ENCODE results near the gene CDKN2AIPNL. TPM values are rescaled to one million over a fixed set of nuclear protein-coding genes. Genes with fewer than 3 reads are reported as not detected.
A peak's percentile ranks its signal among the peaks of the same experiment; 100 is the strongest.

CDKN2AIPNL gene
- polyA plus RNA-seq, 1 donor: 28.0 TPM

DNA sequence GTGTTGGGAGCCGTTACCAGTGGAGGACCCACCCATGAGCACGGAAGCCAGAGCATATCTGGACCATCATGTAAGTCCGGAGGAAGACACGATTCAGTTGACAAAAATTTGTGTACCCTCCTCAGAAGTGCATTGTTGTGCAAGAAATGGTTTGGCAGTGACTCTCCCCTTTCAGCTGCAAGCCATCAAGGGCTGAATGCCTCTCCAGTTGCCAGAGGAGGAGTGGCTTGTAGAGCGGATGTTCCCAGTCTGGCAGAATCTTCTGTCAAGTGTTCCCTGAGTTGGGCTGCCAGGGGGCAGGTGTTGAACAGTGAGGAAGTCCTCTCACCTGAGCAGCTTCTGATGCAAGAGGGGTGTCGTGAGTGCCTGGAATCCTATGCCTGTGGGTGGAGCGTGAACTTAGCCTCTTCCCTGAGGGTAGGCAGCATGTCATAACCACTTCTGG is 27.6 kb upstream of the CDKN2AIPNL start:
- Histone ChIP-seq H3K9me3 (ENCODE audit: control insufficient read depth, low read depth, low read length) (no peaks in the 10 kb centered on the region), H3K36me3 (ENCODE audit: control insufficient read depth, insufficient read depth, low read length) (no peaks in the 10 kb centered on the region), H3K27me3 (ENCODE audit: control insufficient read depth, insufficient read depth, low read length) (no peaks in the 10 kb centered on the region), H3K27ac (ENCODE audit: low read length) (peak overlapping the region; percentile 55), H3K4me1 (ENCODE audit: control insufficient read depth, insufficient read depth, low read length) (peaks cover 49% of the 10 kb centered on the region), H3K4me3 (ENCODE audit: low read length) (no peak overlapping the region)
- DNase-seq: peak; percentile 78 to 83
- no CpG with 5 or more reads among the region's 7 CpGs for WGBS (ENCODE audit: insufficient coverage, low lambda C conversion rate)

DNA sequence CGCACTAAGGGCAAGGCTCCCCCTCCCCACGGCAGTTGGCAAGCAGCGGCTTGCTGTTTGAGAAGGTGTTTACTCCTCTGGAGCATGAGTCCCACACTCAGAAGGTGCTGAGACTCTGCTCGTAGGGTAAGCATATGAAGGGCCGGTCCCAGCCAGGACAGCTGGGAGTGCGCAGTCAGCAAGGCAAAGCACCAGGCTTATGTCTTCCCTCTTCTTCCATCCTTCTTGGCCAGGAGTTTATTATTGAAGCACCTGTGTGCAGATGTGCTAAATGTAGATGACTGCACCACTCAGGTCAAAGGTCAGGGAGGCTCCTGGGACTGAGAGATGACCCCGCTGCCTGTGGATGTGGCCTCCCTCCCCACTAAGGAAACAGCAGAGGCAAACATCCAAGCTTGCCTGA is 27.0 kb upstream of the CDKN2AIPNL start:
- peak overlapping the region; percentile 55 for H3K27ac ChIP-seq (ENCODE audit: low read length)
- no peak overlapping the region for H3K4me3 ChIP-seq (ENCODE audit: low read length)
- H3K9me3 ChIP-seq (ENCODE audit: control insufficient read depth, low read depth, low read length): no peaks in the 10 kb centered on the region
- WGBS (ENCODE audit: insufficient coverage, low lambda C conversion rate): no CpG with 5 or more reads among the region's 7 CpGs
- DNase-seq: no peak
- H3K36me3 ChIP-seq (ENCODE audit: control insufficient read depth, insufficient read depth, low read length): no peaks in the 10 kb centered on the region
- no peaks in the 10 kb centered on the region for H3K27me3 ChIP-seq (ENCODE audit: control insufficient read depth, insufficient read depth, low read length)
- H3K4me1 ChIP-seq (ENCODE audit: control insufficient read depth, insufficient read depth, low read length): peaks cover 46% of the 10 kb centered on the region

DNA sequence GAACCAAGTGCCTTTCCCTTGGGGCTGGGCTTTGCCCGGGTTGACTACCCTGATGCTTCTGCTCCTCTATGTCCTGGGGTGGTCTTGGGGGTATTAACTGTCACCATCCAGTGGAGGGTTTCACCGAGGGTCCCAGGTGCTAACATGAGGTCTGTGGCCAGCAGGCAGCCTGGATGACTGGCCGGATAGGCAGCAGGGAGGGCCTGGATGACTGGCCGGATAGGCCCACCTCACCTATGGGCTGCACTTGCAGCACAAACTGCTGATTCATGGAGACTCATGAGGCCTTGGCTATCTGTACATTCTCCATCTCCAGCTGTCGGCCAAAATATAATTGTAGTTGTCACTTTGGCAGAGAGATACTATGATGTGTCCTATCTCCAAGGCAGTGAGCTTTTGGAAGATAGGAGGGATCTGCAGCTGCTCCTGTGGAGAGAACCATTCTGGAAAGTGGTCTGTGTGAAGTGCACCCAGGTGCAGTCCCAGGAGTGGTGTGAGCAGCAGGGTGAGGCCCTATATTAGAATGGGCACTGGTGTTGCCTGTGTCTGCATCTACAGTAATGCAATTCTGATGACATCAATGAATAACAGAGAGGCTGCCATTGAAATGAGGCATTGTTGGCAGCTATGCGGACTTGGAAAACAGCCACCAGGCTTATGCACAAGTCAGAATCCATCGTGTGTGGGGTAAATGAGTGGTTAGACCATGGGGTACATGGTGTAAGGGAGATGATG is 26.3 kb upstream of the CDKN2AIPNL start:
- DNase-seq: no peak
- Histone ChIP-seq H3K4me3 (ENCODE audit: low read length) (no peak overlapping the region), H3K36me3 (ENCODE audit: control insufficient read depth, insufficient read depth, low read length) (no peaks in the 10 kb centered on the region), H3K4me1 (ENCODE audit: control insufficient read depth, insufficient read depth, low read length) (peaks cover 46% of the 10 kb centered on the region), H3K27ac (ENCODE audit: low read length) (peak overlapping the region; percentile 96), H3K9me3 (ENCODE audit: control insufficient read depth, low read depth, low read length) (no peaks in the 10 kb centered on the region), H3K27me3 (ENCODE audit: control insufficient read depth, insufficient read depth, low read length) (no peaks in the 10 kb centered on the region)
- no CpG with 5 or more reads among the region's 7 CpGs for WGBS (ENCODE audit: insufficient coverage, low lambda C conversion rate)

DNA sequence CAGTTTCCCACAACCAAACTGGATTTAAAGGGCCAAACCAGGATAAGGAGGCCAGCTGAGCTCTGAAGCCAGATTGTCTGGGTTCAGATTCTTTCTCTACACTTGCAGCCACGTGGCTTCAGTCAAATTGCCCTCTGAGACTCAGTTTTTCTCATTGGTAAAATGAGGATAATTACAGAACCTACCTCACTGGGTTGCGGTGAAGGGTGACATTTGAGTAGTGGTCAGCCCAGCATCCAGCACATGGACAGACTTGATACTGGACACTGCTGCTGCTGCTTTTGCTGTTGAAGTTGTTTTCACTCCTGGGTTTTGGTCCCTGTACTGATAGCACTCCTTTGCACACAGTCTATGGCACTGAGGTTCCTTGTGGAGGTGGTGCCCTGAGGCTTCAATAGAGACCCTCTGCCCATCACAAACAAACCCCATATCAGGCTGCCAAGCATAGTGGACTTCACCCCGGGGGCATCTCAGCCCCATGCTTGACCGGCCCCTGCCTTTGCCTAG is 25.7 kb upstream of the CDKN2AIPNL start:
- WGBS (ENCODE audit: insufficient coverage, low lambda C conversion rate): no CpG with 5 or more reads among the region's 4 CpGs
- Histone ChIP-seq H3K4me3 (ENCODE audit: low read length) (no peak overlapping the region), H3K27ac (ENCODE audit: low read length) (peak overlapping the region; percentile 96), H3K9me3 (ENCODE audit: control insufficient read depth, low read depth, low read length) (no peaks in the 10 kb centered on the region), H3K36me3 (ENCODE audit: control insufficient read depth, insufficient read depth, low read length) (no peaks in the 10 kb centered on the region), H3K4me1 (ENCODE audit: control insufficient read depth, insufficient read depth, low read length) (peaks cover 46% of the 10 kb centered on the region), H3K27me3 (ENCODE audit: control insufficient read depth, insufficient read depth, low read length) (no peaks in the 10 kb centered on the region)
- DNase-seq: no peak

DNA sequence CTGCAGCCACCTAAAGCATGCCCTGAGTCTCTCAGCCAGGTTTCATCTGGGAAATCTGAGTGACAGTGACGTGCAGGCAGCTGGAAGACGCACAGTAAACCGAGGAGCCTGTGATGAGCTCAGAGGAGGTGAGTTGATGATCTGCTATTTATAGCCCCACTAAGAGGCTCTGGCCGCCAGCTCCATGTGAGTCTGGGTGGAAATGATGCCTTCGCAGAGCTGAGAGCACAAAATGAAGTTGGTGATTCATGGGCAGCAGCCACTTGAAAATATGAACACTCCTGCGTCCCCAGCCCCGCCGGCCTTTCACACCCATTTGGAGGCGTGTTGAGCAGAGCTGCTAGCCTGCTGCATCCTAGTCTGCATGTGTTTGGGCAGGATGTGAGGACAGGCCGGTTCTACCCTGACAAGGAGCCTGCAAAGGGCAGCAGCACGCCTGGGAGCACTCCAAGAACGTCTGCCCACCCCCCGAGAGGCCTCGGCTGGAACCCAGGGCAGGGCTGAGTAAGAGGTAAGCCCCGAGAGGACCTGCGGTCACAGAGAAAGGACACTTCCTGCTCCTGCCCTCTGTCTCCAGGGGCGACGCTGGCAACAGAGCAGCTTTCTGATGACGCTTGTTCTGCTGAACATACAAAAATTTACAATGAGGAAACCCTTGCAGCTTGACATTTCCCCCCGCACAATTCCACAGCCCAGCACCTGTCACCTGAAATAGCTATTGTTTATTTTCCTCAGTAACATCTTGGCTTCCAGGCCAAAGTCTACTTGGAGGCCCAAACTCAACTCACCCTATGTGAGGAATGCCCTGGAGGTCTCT is 25.1 kb upstream of the CDKN2AIPNL start:
- H3K27me3 ChIP-seq (ENCODE audit: control insufficient read depth, insufficient read depth, low read length): no peaks in the 10 kb centered on the region
- H3K36me3 ChIP-seq (ENCODE audit: control insufficient read depth, insufficient read depth, low read length): no peaks in the 10 kb centered on the region
- WGBS (ENCODE audit: insufficient coverage, low lambda C conversion rate): no CpG with 5 or more reads among the region's 20 CpGs
- no peak overlapping the region for H3K4me3 ChIP-seq (ENCODE audit: low read length)
- DNase-seq: peak; percentile 93 to 96
- no peaks in the 10 kb centered on the region for H3K9me3 ChIP-seq (ENCODE audit: control insufficient read depth, low read depth, low read length)
- peaks cover 46% of the 10 kb centered on the region for H3K4me1 ChIP-seq (ENCODE audit: control insufficient read depth, insufficient read depth, low read length)
- H3K27ac ChIP-seq (ENCODE audit: low read length): peak overlapping the region; percentile 96

DNA sequence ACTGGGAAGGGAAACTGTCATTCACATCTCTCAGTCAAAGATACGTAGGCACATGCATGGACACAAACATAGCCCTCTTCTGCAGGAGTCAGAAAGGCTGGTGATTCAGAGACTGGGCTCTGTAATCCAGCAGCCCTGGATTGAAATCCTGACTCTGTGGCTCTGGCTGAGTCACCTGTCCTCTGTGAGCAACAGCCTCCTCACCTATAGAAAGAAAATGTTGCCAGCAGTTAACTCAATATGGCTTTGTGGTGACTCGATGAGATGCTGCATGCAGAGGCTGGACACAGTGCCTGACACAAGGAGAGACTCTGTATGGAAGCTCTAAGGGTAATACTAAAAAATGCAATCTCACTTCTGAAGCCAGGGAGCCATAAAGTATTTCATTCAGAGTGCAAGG is 23.9 kb upstream of the CDKN2AIPNL start:
- H3K4me3 ChIP-seq (ENCODE audit: low read length): no peak overlapping the region
- DNase-seq: peak; percentile 37 to 80
- no CpG with 5 or more reads among the region's 2 CpGs for WGBS (ENCODE audit: insufficient coverage, low lambda C conversion rate)
- H3K36me3 ChIP-seq (ENCODE audit: control insufficient read depth, insufficient read depth, low read length): no peaks in the 10 kb centered on the region
- H3K27ac ChIP-seq (ENCODE audit: low read length): peak overlapping the region; percentile 96
- no peaks in the 10 kb centered on the region for H3K27me3 ChIP-seq (ENCODE audit: control insufficient read depth, insufficient read depth, low read length)
- peaks cover 46% of the 10 kb centered on the region for H3K4me1 ChIP-seq (ENCODE audit: control insufficient read depth, insufficient read depth, low read length)
- no peaks in the 10 kb centered on the region for H3K9me3 ChIP-seq (ENCODE audit: control insufficient read depth, low read depth, low read length)

DNA sequence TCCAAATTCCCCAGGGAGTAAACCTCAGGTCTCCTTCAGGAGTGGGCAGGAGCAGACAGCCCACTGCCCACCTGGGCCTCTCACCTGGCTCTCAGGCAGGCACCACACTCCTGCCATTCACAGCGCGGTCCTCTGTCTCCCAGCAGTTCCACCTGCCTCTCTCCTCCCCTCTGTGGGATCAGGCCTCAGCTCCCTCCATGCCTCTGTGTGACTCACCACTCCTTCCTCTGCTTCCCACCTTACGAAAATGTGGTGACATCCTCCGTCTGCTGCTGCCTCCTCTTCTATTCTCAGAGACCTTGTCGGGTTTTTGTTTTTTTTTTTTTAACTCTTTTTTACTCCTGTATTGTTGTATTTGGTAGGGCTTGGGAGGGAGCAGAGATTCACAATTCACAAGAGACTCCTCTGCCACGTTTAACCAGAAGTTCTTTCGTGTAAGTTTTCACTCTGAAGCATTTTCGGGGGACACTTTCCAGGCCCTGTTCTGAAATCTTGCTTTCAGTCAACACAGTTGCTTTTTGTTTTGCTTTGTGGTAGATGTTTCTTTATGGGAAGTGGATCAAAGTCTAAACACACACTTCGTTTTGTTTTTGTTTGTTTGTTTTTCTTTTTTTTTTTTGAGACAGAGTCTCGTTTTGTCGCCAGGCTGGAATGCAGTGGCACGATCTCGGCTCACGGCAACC is 21.1 kb upstream of the CDKN2AIPNL start:
- Histone ChIP-seq H3K27ac (ENCODE audit: low read length) (no peak overlapping the region), H3K9me3 (ENCODE audit: control insufficient read depth, low read depth, low read length) (no peaks in the 10 kb centered on the region), H3K27me3 (ENCODE audit: control insufficient read depth, insufficient read depth, low read length) (no peaks in the 10 kb centered on the region), H3K36me3 (ENCODE audit: control insufficient read depth, insufficient read depth, low read length) (no peaks in the 10 kb centered on the region), H3K4me3 (ENCODE audit: low read length) (no peak overlapping the region), H3K4me1 (ENCODE audit: control insufficient read depth, insufficient read depth, low read length) (peaks cover 30% of the 10 kb centered on the region)
- DNase-seq: no peak
- WGBS (ENCODE audit: insufficient coverage, low lambda C conversion rate): 76% methylated on average over 4 of the region's 14 CpGs

DNA sequence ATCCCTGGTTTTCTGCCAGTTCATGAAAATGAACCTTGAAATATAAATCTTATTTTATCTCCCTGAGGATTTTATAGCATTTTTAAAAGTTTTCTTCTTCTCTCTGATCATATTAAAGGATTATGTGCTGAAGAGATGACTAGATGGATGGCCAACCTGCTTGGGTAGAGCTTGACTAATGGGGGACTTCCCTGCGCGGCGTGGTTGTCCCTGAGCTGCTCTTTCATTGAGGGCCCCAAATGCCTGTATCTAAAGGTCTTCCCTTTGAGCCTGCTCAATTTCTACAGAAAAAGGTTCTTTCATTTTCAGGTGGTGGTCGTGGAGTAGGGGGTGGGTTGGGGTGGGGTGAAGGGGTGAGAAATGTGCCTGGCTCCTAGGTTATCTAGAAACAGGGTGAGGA is 20.5 kb upstream of the CDKN2AIPNL start:
- no CpG with 5 or more reads among the region's 4 CpGs for WGBS (ENCODE audit: insufficient coverage, low lambda C conversion rate)
- Histone ChIP-seq H3K4me3 (ENCODE audit: low read length) (no peak overlapping the region), H3K27ac (ENCODE audit: low read length) (no peak overlapping the region)

DNA sequence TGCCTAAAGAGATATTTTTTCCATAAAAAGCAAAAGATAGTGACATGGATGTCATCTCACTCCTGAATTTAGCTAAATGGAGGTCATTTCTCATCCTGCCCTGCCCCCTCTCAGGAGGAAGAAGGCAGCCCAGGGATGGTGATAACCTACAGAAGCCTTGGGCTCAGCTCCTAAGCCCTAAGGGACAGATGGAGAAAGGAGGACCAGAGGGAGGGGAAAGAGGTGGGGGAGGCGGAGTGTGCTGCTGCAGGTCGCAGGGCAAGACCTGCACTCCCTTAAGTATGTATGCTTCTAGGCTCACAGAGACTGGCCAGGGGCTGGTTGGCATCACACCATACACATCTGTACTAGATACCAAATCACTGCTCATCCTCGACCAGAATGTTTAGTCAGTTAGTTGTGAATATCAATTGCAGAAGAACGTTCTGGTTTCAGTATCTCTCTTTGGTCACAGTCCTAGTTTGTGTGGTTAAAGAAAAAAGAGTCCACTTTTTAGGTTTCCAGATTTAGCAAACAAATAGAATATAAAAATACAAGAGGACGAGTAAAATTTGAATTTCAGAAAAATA is 18.4 kb upstream of the CDKN2AIPNL start:
- H3K27me3 ChIP-seq (ENCODE audit: control insufficient read depth, insufficient read depth, low read length): no peaks in the 10 kb centered on the region
- no peak overlapping the region for H3K27ac ChIP-seq (ENCODE audit: low read length)
- no peaks in the 10 kb centered on the region for H3K36me3 ChIP-seq (ENCODE audit: control insufficient read depth, insufficient read depth, low read length)
- WGBS (ENCODE audit: insufficient coverage, low lambda C conversion rate): 100% methylated on average over 1 of the region's 5 CpGs
- H3K4me3 ChIP-seq (ENCODE audit: low read length): no peak overlapping the region
- no peaks in the 10 kb centered on the region for H3K9me3 ChIP-seq (ENCODE audit: control insufficient read depth, low read depth, low read length)
- peaks cover 5% of the 10 kb centered on the region for H3K4me1 ChIP-seq (ENCODE audit: control insufficient read depth, insufficient read depth, low read length)
- DNase-seq: no peak

More for the DNA sequence above, 20.5 kb upstream of the CDKN2AIPNL start:
- DNase-seq: no peak
- Histone ChIP-seq H3K4me1 (ENCODE audit: control insufficient read depth, insufficient read depth, low read length) (peaks cover 24% of the 10 kb centered on the region), H3K36me3 (ENCODE audit: control insufficient read depth, insufficient read depth, low read length) (no peaks in the 10 kb centered on the region), H3K27me3 (ENCODE audit: control insufficient read depth, insufficient read depth, low read length) (no peaks in the 10 kb centered on the region), H3K9me3 (ENCODE audit: control insufficient read depth, low read depth, low read length) (no peaks in the 10 kb centered on the region)

DNA sequence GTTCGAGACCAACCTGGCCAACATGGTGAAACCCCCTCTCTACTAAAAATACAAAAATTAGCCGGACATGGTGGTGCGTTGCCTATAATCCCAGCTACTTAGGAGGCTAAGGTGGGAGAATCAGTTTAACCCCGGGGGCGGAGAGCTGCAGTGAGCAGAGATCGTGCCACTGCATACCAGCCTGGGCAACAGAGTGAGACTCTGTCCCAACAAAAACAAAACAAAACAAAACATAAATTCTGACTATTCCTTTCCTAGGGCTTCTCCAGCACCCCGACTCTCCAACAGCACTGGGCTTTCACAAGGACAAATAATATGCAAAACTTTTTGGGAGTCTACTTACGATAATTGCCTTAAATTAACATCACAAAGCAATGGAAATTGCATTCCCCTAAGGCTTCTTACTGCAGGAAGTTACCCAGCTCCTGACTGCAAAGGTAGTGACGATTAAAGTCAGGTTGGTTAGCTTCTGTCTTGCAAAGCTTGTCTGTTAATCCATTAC is 15.9 kb upstream of the CDKN2AIPNL start:
- Histone ChIP-seq H3K36me3 (ENCODE audit: control insufficient read depth, insufficient read depth, low read length) (no peaks in the 10 kb centered on the region), H3K4me1 (ENCODE audit: control insufficient read depth, insufficient read depth, low read length) (peaks cover 3% of the 10 kb centered on the region), H3K27me3 (ENCODE audit: control insufficient read depth, insufficient read depth, low read length) (no peaks in the 10 kb centered on the region), H3K27ac (ENCODE audit: low read length) (no peak overlapping the region), H3K9me3 (ENCODE audit: control insufficient read depth, low read depth, low read length) (no peaks in the 10 kb centered on the region), H3K4me3 (ENCODE audit: low read length) (no peak overlapping the region)
- WGBS (ENCODE audit: insufficient coverage, low lambda C conversion rate): no CpG with 5 or more reads among the region's 9 CpGs
- DNase-seq: no peak
